ENCODE data around the gene KIR2DL1.
"Not testable (repeated sequence)": the region's sequence is repeated elsewhere in the genome, so short reads cannot be mapped to it uniquely, and the experiment has no call there.

GRCh38 chr19:54828064-54828463 lies 58.5 kb downstream of the KIR2DL1 start:
- not testable (repeated sequence) for TF ChIP-seq CTCF (conservative IDR thresholded peaks at IDR 0.05; ENCODE audit: low read length); EZH2phosphoT487 (IDR thresholded peaks at IDR 0.05; ENCODE audit: borderline replicate concordance)

Measured in Loucy (cell line).